ENCODE results near the gene NHEJ1.
"Not testable (repeated sequence)": the region's sequence is repeated elsewhere in the genome, so short reads cannot be mapped to it uniquely, and the experiment has no call there.

Gene NHEJ1, protein sequence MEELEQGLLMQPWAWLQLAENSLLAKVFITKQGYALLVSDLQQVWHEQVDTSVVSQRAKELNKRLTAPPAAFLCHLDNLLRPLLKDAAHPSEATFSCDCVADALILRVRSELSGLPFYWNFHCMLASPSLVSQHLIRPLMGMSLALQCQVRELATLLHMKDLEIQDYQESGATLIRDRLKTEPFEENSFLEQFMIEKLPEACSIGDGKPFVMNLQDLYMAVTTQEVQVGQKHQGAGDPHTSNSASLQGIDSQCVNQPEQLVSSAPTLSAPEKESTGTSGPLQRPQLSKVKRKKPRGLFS

DNA sequence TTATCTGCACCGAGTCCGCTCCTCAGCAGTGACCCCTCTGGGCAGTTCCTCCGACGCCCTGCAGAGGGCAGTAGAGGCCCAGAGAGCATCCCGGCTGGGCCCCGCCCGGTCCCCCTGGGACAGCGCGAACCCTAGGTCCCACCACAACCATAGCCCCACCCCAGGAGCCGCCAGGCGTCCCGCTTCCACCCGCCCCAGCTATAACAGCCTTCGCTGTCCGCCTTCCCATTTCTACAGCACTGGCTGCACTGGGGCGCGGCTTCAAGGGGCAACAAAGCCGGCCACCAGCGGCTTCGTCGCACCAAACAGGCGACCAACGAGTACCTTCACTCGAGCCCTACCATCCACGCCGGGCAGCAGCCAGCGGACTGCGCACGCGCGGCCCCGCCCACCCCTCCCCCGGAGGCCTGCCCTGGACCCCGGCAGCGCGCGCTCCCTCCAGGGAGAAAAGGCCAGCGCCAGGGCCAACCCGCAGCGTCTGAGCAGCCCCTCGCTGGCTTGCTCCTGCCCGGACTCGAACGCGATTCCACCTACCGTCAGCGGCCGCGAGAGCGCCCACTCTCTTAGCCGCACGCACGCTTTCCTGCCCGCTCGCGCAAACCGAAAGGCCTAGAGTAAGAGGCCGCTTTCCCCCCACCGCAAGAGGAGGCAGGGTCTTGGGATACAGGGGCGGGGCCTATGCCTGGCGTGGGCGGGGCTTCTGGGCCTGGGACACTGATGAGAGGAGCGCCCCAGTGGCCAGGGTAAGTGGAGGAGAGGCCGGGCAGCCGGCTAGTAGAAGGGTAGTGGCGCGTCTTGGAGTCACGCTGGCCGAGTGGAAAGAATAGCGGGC lies at the start of gene NHEJ1:
NHEJ1 (minus strand) TSS at position 630 of the 832 bp plus-strand sequence. CDS start 2,453 bp downstream, outside the sequence.
- peak; percentile 94 for DNase-seq (ENCODE audit: low spot score)

DNA sequence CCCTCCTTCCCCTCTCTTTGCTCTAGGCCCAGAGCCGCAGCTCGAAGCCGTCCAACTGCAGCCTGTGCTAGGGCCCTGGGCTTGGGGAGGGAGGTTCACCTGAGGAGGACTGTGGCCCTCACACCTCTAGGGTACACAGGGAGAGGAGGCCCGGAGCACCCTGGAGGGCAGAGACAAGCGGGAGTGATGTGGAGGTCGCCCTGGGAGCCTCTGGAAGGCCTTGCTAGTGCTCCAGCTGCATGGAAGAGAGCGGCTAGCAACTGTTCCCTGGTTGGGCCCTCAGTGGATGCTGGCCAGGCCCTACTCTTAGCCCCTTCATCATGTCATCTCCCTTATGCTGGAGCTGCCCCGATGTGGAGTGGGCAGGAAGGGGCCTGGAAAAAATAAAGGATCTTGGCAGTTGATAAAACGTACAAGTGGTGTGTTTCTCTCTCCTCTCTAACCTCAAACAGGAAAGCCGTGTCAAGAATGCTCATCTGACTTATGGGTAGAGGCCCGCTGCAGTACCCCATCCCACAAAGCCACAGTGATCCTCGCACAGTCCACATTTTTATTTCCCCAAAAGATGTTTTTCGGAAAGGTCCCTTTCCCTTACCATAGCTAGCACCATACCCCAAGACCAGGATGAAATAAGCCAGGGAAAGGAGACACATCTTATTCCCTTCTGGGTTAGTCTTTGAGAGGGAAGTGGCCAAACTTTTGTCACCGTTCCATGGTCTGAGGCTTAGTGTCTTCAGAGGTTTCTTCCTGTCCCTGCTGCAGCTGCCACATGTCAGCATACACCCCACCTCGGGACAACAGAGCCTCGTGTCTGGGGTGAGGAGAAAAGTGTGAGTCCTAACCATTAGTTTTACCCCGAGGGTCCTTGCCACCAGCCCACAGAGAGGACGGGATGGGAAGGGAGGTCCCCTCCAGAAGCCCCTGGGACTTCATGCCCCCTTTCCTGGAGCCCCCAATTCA lies 48.9 kb upstream of the NHEJ1 start:
- DNase-seq (ENCODE audit: low spot score), result no peak

DNA sequence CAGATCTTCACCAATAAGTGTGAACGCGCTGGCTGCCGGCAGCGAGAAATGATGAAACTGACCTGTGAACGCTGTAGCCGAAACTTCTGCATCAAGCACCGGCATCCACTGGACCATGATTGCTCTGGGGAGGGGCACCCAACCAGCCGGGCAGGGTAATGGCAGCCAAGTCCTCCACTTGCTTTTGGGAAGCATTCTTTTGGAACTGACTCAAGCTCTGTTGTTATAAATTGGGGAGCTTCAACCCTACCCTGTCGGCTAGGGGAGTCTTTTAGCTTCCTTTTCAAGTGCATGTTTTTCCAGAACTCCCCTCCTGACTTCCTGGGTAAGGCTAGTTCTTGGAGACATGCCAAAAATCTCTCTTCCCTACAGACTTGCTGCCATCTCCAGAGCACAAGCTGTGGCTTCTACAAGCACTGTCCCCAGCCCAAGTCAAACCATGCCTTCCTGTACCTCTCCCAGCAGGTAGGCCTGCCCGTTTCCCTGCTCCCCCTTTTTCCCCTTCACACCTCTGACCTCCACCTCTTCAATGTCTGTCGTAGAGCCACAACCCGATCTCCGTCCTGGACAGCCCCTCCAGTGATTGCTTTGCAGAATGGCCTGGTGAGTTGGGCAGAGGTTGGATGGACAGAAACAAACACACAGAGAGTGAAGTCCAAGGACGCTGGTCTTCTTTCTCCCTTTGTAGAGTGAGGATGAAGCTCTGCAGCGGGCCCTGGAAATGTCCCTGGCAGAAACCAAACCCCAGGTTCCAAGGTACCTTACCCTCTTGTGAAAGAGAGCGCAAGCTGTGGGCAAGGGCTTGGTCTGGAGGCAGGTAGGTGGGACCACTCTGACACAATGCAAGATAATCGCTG lies 47.5 kb upstream of the NHEJ1 start:
- DNase-seq (ENCODE audit: low spot score), result peak; percentile 67

DNA sequence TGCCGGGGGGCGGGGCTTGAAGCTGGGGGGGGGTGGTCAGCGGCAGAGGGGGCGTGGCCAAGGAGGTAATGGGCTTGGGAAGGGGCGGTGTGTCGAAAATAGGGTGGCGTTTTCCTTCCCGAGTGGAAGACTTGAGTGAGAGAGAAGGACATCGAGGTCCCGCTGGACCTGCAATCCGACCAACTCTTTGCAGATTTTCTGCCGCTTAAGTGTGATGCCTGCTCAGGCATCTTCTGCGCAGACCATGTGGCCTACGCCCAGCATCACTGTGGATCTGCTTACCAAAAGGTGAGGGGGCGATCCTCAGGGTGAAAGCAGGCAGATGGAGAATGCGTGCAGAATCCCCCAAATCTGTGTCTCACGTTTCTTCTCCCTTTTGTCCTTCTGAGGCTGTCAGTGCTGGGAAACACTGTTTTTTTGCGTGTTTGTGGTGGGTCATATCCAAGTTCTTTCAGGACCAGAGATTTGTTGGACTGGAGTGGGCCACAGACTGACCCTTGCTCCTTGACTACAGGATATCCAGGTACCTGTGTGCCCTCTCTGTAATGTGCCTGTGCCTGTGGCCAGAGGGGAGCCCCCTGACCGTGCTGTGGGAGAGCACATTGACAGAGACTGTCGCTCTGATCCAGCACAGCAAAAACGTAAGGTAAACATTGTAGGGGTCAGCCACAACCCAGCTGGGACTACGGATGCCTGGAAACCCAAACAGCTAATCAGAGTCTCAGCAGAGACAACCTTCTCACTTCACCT lies 46.7 kb upstream of the NHEJ1 start:
- no peak for DNase-seq (ENCODE audit: low spot score)

DNA sequence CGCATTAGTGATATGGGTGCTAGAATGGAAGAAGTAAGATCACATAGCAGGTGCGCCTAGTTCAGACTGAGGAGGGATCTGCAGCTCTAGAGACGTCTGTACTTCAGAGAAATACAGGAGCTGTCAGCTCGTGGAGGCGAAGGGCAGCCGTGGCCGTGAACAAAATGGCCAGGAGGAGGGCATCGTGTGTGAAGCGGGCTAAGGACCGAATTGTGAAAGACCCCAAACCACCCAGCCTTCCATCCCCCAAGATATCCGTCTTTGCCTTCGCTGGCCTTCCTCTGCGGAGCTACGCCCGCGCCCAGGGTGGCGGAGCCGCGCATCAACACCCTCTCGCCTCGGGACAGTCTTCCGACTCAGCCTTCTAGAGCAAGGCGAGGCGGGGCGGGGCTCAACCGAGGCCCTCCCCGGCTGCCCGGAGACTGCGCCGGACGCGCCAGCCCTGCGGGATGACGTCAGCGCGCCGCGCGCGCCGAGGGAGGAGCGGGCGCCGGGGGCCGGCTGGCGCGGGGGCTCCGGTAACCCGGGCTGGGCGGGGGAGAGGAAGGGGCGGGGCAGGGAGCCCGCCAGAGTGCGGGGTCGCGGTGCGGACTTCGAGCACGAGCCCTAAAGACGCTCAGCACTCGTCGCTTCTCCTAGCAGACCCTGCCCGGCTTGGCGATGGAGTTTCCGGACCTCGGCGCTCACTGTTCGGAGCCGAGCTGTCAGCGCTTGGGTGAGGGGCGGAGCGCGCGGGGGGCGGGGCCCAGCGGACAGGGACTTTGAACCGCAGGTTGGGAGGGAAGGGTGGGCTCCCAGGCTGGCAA lies 45.9 kb upstream of the NHEJ1 start, which contains the start of gene ZFAND2B:
ZFAND2B (plus strand) TSS at position 455 of the 806 bp plus-strand sequence; CDS start at position 661, 206 bp downstream.
- DNase-seq (ENCODE audit: low spot score), result peak; percentile 95

DNA sequence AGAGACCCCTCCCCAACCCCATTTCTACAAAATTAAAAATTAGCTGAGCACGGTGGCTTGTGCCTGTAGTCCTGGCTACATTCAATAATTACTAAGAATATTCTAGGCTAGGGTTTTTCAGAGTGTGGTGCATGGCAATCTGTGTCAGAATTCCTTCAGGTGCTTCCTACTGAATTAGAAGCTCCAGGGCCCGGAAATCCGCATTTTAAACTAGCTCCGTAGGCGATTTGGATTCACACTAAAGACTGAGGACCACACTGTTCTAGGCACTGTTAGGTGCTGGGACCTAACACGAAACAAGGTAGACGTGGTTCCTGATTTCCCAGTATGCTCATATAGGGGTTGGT lies 45.3 kb upstream of the NHEJ1 start:
- DNase-seq (ENCODE audit: low spot score), result no peak

DNA sequence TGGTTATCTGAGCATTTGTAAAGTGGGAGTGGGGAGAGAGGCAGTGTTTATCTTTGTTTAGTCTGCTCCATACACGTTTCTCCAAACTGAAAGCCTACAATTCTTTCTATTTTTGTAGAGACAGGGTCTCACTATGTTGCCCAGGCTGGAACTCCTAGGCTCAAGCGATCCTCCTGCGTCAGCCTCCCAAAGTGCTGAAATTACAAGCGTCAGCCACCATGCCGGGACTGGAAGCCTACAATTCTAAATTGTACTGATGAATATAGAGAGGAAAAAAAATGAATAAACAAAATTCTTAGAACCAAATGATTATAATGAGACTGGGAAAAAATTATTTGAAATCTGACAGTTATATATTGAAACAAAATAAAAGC lies 44.5 kb upstream of the NHEJ1 start:
- no peak for DNase-seq (ENCODE audit: low spot score)

DNA sequence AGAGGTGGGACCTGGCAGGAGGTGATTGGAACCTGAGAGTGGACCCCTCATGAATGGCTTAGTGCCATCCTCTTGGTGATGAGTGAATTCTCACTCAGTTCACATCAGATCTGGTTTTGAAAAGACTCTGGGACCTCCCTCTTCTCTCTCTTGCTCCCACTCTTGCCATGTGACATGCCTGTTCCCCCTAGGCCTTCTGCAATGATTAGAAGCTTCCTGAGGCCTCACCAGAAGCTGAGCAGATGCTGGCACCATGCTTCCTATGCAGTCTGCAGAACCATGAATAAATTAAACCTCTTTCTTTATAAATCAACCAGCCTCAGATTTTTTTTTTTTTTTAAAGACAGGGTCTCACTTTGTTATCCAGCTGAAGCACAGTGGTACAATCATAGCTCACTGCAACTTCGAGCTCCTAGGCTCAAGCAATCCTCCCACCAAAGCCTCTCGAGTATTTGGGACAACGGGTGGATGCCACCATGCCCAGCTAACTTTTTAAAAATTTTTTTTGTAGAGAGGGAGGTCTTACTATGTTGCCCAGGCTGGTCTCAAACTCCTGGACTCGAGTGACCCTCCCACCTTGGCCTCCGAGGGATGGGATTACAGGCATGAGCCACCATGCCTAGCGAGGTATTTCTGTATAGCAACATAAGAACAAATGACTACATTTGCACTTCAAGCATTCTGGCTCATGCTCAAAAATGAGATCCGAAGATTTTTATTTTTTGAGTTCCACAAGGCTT lies 44.0 kb upstream of the NHEJ1 start:
- no peak for DNase-seq (ENCODE audit: low spot score)

DNA sequence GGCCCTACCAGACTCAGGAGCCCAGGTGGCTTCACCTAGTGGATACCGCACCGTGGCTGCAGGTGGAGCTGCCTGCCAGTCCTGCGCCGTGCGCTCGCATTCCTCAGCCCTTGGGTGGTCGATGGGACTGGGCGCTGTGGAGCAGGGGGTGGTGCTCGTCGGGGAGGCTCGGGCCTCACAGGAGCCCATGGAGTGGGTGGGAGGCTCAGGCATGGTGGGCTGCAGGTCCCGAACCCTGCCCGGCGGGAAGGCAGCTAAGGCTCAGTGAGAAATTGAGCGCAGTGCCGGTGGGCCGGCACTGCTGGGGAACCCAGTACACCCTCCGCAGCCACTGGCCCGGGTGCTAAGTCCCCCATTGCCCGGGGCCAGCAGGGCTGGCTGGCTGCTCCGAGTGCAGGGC lies 40.7 kb upstream of the NHEJ1 start:
- DNase-seq (ENCODE audit: low spot score), result not testable (repeated sequence)

DNA sequence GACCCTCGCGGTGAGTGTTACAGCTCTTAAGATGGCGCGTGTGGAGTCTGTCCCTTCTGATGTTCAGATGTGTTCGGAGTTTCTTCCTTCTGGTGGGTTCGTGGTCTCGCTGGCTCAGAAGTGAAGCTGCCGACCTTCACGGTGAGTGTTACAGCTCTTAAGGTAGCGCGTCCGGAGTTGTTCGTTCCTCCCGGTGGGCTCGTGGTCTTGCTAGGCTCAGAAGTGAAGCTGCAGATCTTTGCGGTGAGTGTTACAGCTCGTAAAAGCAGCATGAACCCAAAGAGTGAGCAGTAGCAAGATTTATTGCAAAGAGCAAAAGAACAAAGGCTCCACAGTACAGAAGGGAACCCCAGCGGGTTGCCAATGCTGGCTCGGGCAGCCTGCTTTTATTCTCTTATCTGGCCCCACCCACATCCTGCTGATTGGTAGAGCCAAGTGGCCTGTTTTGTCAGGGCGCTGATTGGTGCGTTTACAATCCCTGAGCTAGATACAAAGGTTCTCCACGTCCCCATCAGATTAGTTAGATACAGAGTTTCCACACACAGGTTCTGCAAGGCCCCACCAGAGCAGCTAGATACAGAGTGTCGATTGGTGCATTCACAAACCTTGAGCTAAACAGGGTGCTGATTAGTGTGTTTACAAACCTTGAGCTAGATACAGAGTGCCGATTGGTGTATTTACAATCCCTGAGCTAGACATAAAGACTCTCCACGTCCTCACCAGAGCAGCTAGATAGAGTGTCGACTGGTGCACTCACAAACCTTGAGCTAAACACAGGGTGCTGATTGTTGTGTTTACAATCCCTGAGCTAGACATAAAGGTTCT lies 40.1 kb upstream of the NHEJ1 start:
- not testable (repeated sequence) for DNase-seq (ENCODE audit: low spot score)

DNA sequence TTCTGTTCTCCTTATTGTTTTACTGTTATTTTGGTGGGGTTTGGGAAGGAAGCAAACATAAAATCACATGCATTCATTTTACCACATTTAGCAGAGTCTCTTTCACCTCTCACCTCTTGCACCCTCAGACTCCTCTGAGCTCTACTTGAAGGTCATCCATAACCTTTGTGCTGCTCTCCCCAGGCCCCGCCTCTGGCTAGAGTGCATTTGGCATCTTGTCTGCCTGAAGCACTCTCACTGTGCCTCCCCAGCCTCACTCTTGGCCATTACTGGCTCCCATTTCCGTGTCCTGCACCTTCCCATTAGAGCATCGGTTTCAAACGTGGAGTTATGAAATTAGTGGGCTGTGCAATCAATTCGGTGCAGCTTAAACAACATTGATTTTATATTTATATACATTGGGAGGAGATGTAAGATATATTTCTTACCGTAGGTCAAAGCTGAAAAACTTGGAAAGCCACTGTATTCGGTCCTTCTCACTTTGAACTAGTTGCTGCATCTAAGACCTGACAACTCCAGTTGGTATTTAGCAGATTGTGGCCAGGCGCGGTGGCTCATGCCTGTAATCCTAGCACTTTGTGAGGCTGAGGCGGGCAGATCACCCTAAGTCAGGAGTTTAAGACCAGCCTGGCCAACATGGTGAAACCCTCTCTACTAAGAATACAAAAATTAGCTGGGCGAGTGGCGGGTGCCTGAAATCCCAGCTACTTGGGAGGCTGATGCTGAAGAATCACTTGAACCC lies 39.0 kb upstream of the NHEJ1 start:
- DNase-seq (ENCODE audit: low spot score), result no peak

DNA sequence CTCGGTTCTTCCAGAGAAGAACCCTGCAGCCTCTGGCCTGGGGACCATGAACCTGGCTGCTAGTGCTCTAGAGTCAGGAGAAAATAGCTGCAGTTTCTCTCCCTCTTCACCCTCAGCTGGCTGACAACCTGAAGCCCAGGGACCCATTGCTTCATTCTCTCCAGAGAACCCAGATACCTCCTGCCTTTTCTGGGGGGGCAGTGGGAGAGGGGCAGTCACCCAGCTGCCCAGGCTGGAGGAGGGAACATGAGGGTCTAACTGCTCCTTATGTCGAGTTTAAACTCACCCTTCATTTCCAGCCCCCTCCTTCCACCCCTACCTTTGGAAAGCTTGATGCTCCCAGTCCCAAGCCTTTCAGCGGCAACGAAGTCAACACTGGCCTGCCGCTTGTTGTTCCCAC lies 38.4 kb upstream of the NHEJ1 start:
- no peak for DNase-seq (ENCODE audit: low spot score)

DNA sequence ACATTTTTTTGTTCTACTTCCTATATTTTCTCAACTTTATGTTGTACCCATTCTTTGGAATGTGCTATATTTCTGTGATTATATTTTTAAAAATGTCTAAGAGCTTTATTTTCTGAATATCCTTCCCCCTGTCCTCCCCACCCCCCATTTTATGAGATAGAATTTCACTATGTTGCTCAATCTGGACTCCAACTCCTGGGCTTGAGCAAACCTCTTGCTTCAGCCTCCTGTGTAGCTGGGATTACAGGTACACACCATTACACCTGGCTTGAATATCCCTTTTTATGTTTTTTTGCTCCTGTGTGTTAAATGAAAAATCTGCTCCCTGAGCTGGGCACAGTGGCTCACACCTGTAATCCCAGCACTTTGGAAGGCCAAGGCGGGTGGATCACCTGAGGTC lies 36.8 kb upstream of the NHEJ1 start:
- no peak for DNase-seq (ENCODE audit: low spot score)

DNA sequence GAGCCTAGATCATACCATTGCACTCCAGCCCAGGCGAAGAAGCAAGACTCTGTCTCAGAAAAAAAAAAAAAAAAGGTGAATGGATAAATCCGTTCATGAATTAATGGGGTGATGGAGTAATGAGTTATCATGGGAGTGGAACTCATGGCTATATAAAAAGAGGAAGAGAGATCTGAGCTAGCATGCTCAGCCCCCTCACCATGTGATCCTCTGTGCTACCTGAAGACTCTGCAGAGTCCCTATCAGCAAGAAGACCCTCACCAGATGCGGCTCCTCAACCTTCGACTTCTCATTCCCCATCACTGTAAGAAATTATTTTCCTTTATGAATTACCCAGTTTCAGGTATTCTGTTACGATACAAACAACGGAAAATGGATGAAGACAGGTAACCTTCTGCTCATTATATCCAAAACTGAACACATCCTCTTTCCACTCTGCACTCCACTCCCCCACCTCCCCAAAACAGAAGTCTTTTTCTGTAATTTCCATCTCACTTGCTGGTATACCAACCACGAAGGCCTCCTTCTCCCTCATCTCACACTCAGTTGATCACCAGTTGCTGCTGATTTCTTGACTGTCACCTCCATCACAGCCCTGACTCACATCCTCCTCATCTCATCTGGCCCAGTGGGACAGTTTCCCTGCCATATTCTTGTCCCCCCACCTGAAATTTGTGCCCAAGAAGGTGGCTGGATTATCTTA lies 26.3 kb upstream of the NHEJ1 start:
- no peak for DNase-seq (ENCODE audit: low spot score)

DNA sequence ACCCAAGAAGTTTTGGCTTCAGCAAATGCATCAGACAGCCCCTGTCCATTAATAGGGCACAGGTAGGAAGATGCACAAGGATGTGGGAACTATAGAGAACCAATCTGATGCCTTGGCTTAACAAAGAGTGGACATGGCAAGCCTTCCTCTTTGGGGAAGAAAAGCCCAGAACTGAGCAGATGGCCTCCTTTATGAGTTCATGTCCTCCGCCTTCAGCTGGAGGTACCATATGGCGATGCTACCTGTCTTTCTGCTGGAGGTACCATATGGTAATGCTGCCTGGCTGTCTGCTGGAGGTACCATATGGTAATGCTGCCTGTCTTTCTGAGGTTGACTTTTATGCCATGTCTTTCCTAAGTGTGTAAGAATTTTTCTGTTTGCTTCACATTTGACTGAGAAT lies 23.5 kb upstream of the NHEJ1 start:
- DNase-seq (ENCODE audit: low spot score), result no peak

DNA sequence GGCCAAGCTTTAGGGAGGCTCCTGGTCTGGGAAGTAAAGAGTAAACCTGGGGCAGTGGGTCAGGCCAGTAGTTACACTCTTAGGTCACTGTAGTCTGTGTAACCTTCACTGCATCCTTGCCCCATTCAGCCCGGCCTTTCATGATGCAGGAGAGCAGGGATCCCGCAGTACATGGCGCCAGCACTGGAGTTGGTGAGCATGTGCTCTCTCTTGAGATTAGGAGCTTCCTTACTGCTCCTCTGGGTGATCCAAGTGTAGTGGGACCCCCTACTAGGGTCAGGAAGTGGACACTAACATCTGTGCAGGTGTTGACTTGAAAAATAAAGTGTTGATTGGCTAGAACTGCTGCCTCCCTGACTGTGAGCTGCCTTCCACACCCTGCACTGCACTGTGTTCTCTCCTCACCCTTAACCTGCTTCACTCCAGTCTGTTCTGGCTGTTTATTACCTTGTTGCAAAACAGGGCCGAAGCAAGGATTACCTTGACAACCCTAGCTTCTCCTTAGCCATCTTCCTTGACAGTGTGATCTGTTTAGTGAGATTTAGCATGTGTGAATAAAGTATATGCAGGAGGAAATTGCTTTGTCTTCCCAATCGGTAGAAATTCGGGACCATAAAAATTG lies 22.6 kb upstream of the NHEJ1 start:
- no peak for DNase-seq (ENCODE audit: low spot score)
